PC-3 (cell line): ENCODE results near the gene PLEKHO2. TPM values are rescaled to one million over a fixed set of nuclear protein-coding genes. Genes with fewer than 3 reads are reported as not detected.

ENCODE experiments used
- ATAC-seq: fragments of 200-7000 bp; cut with Tn5 transposase; 2 replicates; pipeline ENCODE4 v1.9.1; 2020; ENCODE audit warnings: mild to moderate bottlenecking, moderate library complexity
- BruUV-seq: library from RNA; stranded (reverse); fragments of 400-500 nt; replicated peaks from 2 replicates; lab custom pipeline; 2021; lab: Mats Ljungman, UMichigan
- CTCF ChIA-PET: fragments of 300-600 bp; sonication (Branson Sonifier 250); formaldehyde crosslinking; loops from one replicate; lab custom pipeline; 2022; ENCODE audit warnings: antibody characterized with exemption; lab: Charles Lee
- POLR2A ChIA-PET: fragments of 300-600 bp; sonication (Branson Sonifier 250); formaldehyde crosslinking; loops from one replicate; lab custom pipeline; 2022; ENCODE audit warnings: antibody characterized with exemption; ENCODE audit not compliant: unreplicated experiment; lab: Charles Lee
- DNase-seq: peaks from one replicate; pipeline ENCODE4 v3.0.0-alpha.2; 2015
- H2AFZ ChIP-seq: fragments of 300-600 bp; sonication (generic); 2 replicates; pipeline ENCODE4 v1.6.0; 2016; ENCODE audit warnings: antibody characterized with exemption, low read length
- H3F3A ChIP-seq: fragments of 300-600 bp; sonication (generic); one replicate; pipeline ENCODE4 v1.6.0; 2017; ENCODE audit warnings: antibody characterized with exemption, low read length, control low read depth, mild to moderate bottlenecking; ENCODE audit not compliant: unreplicated experiment
- H3K27ac ChIP-seq: fragments of 300-600 bp; sonication (generic); 2 replicates; pipeline ENCODE4 v1.5.1; 2016; ENCODE audit warnings: mild to moderate bottlenecking, low read length
- H3K27me3 ChIP-seq: fragments of 300-600 bp; sonication (generic); 2 replicates; pipeline ENCODE4 v1.6.1; 2016; ENCODE audit warnings: low read length, mixed read lengths
- H3K36me3 ChIP-seq: fragments of 300-600 bp; sonication (generic); 2 replicates; pipeline ENCODE4 v1.6.1; 2016; ENCODE audit warnings: low read depth, mixed run types, low read length, mixed read lengths
- H3K4me1 ChIP-seq: fragments of 300-600 bp; sonication (generic); 2 replicates; pipeline ENCODE4 v1.5.1; 2016; ENCODE audit warnings: low read length; ENCODE audit not compliant: insufficient read depth
- H3K4me2 ChIP-seq: fragments of 300-600 bp; sonication (generic); 2 replicates; pipeline ENCODE4 v1.6.0; 2016; ENCODE audit warnings: low read length
- H3K4me3 ChIP-seq: fragments of 300-600 bp; sonication (generic); 2 replicates; pipeline ENCODE4 v1.5.1; 2016; ENCODE audit warnings: mild to moderate bottlenecking, low read length, mixed read lengths
- H3K79me2 ChIP-seq: fragments of 300-600 bp; sonication (generic); 2 replicates; pipeline ENCODE4 v1.6.1; 2017; ENCODE audit warnings: low read length, mixed read lengths
- H3K9ac ChIP-seq: fragments of 300-600 bp; sonication (generic); 2 replicates; pipeline ENCODE4 v1.6.0; 2016; ENCODE audit warnings: mild to moderate bottlenecking, low read length
- H3K9me2 ChIP-seq: fragments of 300-600 bp; sonication (generic); replicated peaks from 2 replicates; pipeline ENCODE4 v1.6.1; 2016; ENCODE audit warnings: mixed run types, low read length, mixed read lengths
- H3K9me3 ChIP-seq: fragments of 300-600 bp; sonication (generic); 2 replicates; pipeline ENCODE4 v1.6.1; 2016; ENCODE audit warnings: low read length, mixed read lengths
- H4K20me1 ChIP-seq: fragments of 300-600 bp; sonication (generic); 2 replicates; pipeline ENCODE4 v1.6.1; 2016; ENCODE audit warnings: low read length, mixed read lengths
- EZH2 ChIP-seq: fragments of 300-600 bp; sonication (generic); IDR thresholded peaks from one replicate; pipeline ENCODE4 v1.6.1; 2017; ENCODE audit warnings: antibody characterized with exemption, mild to moderate bottlenecking, low read length; ENCODE audit not compliant: unreplicated experiment
- EZH2phosphoT487 ChIP-seq: fragments of 300-600 bp; sonication (generic); IDR thresholded peaks from 2 replicates; pipeline ENCODE4 v1.6.1; 2018; ENCODE audit warnings: mild to moderate bottlenecking, antibody characterized with exemption, low read length, borderline replicate concordance
- intact Hi-C: fragments of 100-400 bp; cut with micrococcal nuclease; formaldehyde crosslinking; loops from 2 replicates; pipeline ENCODE4 v1.9.0; 2023
- total RNA-seq: library from RNA; depleted of rRNA; stranded (reverse); fragments of >200 nt; gene quantifications from 2 replicates; pipeline ENCODE4 v1.2.3, GENCODE V29; 2014
- TF ChIP-seq, protein P1 (sequence below): fragments of 300-600 bp; sonication (generic); conservative IDR thresholded peaks from 2 replicates; pipeline ENCODE4 v1.5.1; 2017; ENCODE audit warnings: antibody characterized with exemption, low read depth, mild to moderate bottlenecking, low read length

The PLEKHO2 gene
- total RNA-seq, 1 experiment from 2014 or later: 4.3 TPM

DNA sequence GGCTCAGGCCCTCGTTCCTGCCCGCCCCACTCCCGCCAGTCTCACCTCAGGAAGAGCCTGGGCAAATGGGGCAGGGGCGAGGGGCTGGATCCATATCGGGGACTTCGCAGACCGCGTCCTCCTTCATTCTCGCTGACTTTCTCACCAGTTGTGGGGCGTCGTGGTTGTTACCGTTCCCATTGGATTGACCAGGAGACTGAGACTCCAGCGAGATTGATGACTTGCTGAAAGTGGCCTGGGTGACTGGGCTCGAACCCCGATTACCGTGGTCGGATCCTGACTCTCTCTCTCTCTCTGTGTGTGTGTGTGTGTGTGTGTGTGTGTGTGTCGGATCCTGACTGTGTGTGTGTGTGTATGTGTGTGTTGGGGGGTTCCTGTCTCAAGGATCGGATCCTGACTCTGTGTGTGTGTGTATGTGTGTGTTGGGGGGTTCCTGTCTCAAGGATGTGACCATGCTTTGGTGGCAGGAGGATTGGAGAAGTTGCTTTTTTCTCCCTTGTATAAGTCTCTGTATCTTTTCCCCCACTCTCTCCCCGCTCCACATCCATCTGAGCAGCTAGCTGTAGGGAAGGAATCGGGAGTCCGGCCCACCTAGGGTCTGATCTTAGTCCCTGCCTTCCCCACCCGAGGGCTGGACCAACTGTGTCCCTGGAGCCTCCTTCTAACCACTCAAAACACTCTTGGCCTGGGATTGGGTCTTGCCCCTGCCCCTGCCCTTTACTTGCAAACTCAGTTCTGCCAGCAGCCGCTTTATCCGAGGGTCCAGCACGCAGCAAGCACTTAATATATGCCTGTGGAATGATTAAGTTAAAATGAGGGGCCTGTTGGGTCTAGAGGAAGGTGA, 603 bp downstream of the PLEKHO2 start:
- Histone ChIP-seq H3K4me3 (peak overlapping the region; percentile 85), H3F3A (no peaks in the 10 kb centered on the region), H3K27me3 (no peaks in the 10 kb centered on the region), H3K9me3 (no peaks in the 10 kb centered on the region), H3K36me3 (no peaks in the 10 kb centered on the region), H3K9ac (peak overlapping the region; percentile 69), H3K27ac (no peak overlapping the region), H3K4me1 (peaks cover 13% of the 10 kb centered on the region; the same call in 1 of the 2 replicates), H3K79me2 (no peaks in the 10 kb centered on the region; the same call in 1 of the 2 replicates), H4K20me1 (no peaks in the 10 kb centered on the region), H2AFZ (peak overlapping the region; percentile 86), H3K9me2 (no peaks in the 10 kb centered on the region), H3K4me2 (peak overlapping the region; percentile 93)
- CTCF ChIA-PET: no interaction called here
- POLR2A ChIA-PET: no interaction called here
- TF ChIP-seq, protein P1, sequence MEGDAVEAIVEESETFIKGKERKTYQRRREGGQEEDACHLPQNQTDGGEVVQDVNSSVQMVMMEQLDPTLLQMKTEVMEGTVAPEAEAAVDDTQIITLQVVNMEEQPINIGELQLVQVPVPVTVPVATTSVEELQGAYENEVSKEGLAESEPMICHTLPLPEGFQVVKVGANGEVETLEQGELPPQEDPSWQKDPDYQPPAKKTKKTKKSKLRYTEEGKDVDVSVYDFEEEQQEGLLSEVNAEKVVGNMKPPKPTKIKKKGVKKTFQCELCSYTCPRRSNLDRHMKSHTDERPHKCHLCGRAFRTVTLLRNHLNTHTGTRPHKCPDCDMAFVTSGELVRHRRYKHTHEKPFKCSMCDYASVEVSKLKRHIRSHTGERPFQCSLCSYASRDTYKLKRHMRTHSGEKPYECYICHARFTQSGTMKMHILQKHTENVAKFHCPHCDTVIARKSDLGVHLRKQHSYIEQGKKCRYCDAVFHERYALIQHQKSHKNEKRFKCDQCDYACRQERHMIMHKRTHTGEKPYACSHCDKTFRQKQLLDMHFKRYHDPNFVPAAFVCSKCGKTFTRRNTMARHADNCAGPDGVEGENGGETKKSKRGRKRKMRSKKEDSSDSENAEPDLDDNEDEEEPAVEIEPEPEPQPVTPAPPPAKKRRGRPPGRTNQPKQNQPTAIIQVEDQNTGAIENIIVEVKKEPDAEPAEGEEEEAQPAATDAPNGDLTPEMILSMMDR: no peak
- ATAC-seq: no peak; the same call in 1 of the 2 replicates
- TSS peak; percentile 78 for BruUV-seq
- intact Hi-C loops: no loop called here
- DNase-seq: peak; percentile 7

DNA sequence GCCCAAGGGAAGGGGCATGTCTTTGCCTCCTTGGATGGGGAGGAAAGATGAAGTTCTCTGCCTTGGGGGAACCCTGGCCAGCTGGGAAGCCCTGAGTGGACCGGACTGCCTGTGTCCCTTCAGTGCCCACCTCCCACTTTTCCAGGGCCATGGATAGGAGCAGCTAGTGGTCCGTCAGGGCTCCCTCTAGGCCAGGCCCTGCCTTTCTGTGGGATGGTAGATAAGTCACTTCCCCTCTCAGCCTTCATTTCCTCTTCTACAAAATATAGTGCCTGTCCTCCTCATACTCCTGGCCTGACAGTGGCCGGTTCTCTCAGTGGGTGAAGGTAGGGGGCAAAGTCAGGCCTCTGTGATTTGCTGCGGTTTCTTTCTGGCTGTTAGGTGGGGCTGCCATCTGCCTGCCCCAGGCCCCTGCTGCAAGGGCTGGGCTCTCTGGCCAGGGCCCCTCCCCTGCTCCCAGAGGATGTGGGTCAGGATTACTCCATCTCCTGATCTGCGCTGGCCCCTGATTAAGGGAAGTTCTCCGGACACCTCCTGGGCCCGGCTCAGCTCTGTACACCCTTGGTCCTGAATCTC, 1.4 kb downstream of the PLEKHO2 start:
- H4K20me1 ChIP-seq: no peaks in the 10 kb centered on the region
- no peaks in the 10 kb centered on the region for H3K27me3 ChIP-seq
- H3K9ac ChIP-seq: no peak overlapping the region
- BruUV-seq: no TSS peak
- H2AFZ ChIP-seq: no peak overlapping the region
- ATAC-seq (peak; percentile 6; the same call in 1 of the 2 replicates), DNase-seq (peak; percentile 12)
- no peaks in the 10 kb centered on the region; the same call in 1 of the 2 replicates for H3K79me2 ChIP-seq
- no peaks in the 10 kb centered on the region for H3K9me2 ChIP-seq
- peak overlapping the region; percentile 93 for H3K4me2 ChIP-seq
- H3F3A ChIP-seq: no peaks in the 10 kb centered on the region
- TF ChIP-seq EZH2phosphoT487 (no peak), EZH2 (no peak)
- TF ChIP-seq, protein P1: no peak
- H3K4me1 ChIP-seq: peaks cover 13% of the 10 kb centered on the region; the same call in 1 of the 2 replicates
- ChIA-PET CTCF (no interaction called here), POLR2A (no interaction called here)
- no peak overlapping the region for H3K27ac ChIP-seq
- H3K4me3 ChIP-seq: peak overlapping the region; percentile 85
- intact Hi-C loops: no loop called here
- no peaks in the 10 kb centered on the region for H3K36me3 ChIP-seq
- no peaks in the 10 kb centered on the region for H3K9me3 ChIP-seq

DNA sequence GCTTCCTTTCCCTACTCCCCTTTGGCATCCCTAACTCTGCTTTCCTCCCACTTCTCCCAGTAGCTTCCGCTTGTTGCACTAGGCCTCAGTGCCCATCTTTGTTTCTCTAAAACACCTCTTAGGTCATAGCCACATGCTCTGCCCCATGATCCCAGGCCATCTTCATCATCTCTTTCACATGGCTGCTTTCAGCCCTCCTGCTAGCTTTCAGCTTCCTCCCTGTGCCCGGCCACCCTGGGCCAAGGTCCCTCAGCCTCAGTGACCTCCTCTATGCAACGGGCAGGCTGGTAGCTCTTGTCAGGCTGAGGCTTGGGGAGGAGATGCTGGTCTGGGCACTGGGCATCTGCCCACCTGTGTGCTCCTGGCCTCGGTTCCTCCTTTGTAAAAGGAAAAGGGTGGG, 2.3 kb downstream of the PLEKHO2 start:
- POLR2A ChIA-PET: no interaction called here
- Histone ChIP-seq H3K27ac (no peak overlapping the region), H3K4me3 (no peak overlapping the region), H3K9me2 (no peaks in the 10 kb centered on the region), H3F3A (no peaks in the 10 kb centered on the region), H3K4me1 (peaks cover 13% of the 10 kb centered on the region; the same call in 1 of the 2 replicates), H2AFZ (no peak overlapping the region), H3K4me2 (no peak overlapping the region), H3K79me2 (no peaks in the 10 kb centered on the region; the same call in 1 of the 2 replicates), H3K9me3 (no peaks in the 10 kb centered on the region), H3K27me3 (no peaks in the 10 kb centered on the region), H4K20me1 (no peaks in the 10 kb centered on the region), H3K9ac (no peak overlapping the region), H3K36me3 (no peaks in the 10 kb centered on the region)
- CTCF ChIA-PET: no interaction called here
- intact Hi-C loops: no loop called here
- BruUV-seq: no TSS peak
- DNase-seq: no peak
- ATAC-seq: no peak
- TF ChIP-seq EZH2phosphoT487 (no peak), EZH2 (no peak)
- TF ChIP-seq, protein P1: no peak
